Heart right ventricle (tissue), 16 donors: ENCODE data around the gene DENND1A. TPM values are rescaled to one million over a fixed set of nuclear protein-coding genes. Genes with fewer than 3 reads are reported as not detected.

Source experiments
- ATAC-seq, 8 donors: fragments of 200-7000 bp; cut with Tn5 transposase; one replicate each; pipeline ENCODE4 v1.9.1; 2020; ENCODE audit warnings: mild to moderate bottlenecking in 8 of 8, moderate library complexity in 8 of 8, moderate number of reproducible peaks in 1 of 8
- DNase-seq, 2 donors: peaks; one replicate each; pipeline ENCODE4 v3.0.0-alpha.2; 2020
- H3K27ac ChIP-seq, 10 donors: fragments of 200-600 bp; sonication (generic) in 2 of 10; one replicate each; pipeline versions ENCODE4 v1.5.0 to v1.8.0; 2020 to 2022; ENCODE audit warnings: mild to moderate bottlenecking in 3 of 10
- H3K27me3 ChIP-seq, 7 donors: fragments of 200-600 bp; one replicate each; pipeline ENCODE4 v1.8.0; 2021 to 2022; ENCODE audit warnings: mild to moderate bottlenecking in 2 of 7
- H3K36me3 ChIP-seq, 9 donors: fragments of 200-600 bp; sonication (generic) in 1 of 9; one replicate each; pipeline versions ENCODE4 v1.5.0 to v1.8.0; 2020 to 2022; ENCODE audit warnings: mild to moderate bottlenecking in 2 of 9
- H3K4me1 ChIP-seq, 9 donors: fragments of 200-600 bp; sonication (generic) in 1 of 9; one replicate each; pipeline versions ENCODE4 v1.5.0 to v1.8.0; 2020 to 2022; ENCODE audit warnings: mild to moderate bottlenecking in 4 of 9
- H3K4me3 ChIP-seq, 10 donors: fragments of 200-600 bp; sonication (generic) in 2 of 10; one replicate each; pipeline versions ENCODE4 v1.5.0 to v1.8.0; 2020 to 2022; ENCODE audit warnings: mild to moderate bottlenecking in 7 of 10, moderate library complexity in 2 of 10
- H3K9me3 ChIP-seq, 11 donors: fragments of 200-600 bp in 10 of 11; sonication (generic) in 2 of 11; one replicate each; pipeline versions ENCODE4 v1.5.0 to v1.8.0; 2013 to 2022; ENCODE audit warnings: mild to moderate bottlenecking in 2 of 11, control low read depth in 1 of 11, moderate library complexity in 1 of 11
- CTCF ChIP-seq, 9 donors: fragments of 200-600 bp; sonication (generic) in 2 of 9; IDR thresholded peaks; one replicate each; pipeline versions ENCODE4 v1.5.0 to v1.8.0; 2021 to 2022; ENCODE audit warnings: antibody characterized with exemption in 9 of 9, mild to moderate bottlenecking in 5 of 9, moderate library complexity in 1 of 9
- WGBS, 2 donors: extraction: QIAGEN DNeasy Blood & Tissue Kit; methylation state at CpG; one replicate each; pipeline ENCODE4 v1.1.7; 2013; ENCODE audit warnings: inconsistent platforms in 1 of 2; 5-methylcytosine and 5-hydroxymethylcytosine counted together
- intact Hi-C, 10 donors: fragments of 100-400 bp; cut with DNase I; formaldehyde crosslinking; loops; one replicate each; pipeline versions ENCODE4 v1.11.1 to v1.14.2; 2022
- polyA plus RNA-seq, 2 donors: library from polyadenylated mRNA; stranded (reverse); fragments of 200-250 nt; gene quantifications; one replicate each; pipeline ENCODE4 v1.2.3, GENCODE V29; 2013
- total RNA-seq, 10 donors: library from RNA; stranded (reverse); fragmentation: NEBNext Ultra II Directional in 3 of 10; extraction: Animal tissue kit (Norgen Biotek cat#: 25700) in 3 of 10; gene quantifications; one replicate each; pipeline versions ENCODE4 v1.2.1 to v1.2.4, GENCODE V29; 2021 to 2023
- donor health status: Arrhythmogenic right ventricular cardiomyopathy.
- donor health status: ischemic (EF 13 %, LVEDD 7.1; RV severe dilation, severe dysfunction).
- donor health status: healthy with polysubstance abuse.
- donor health status: DM: no; HTN: yes; CAD: no.
- donor health status: DM: no; HTN: no; CAD: no.
- donor health status: ischemic (EF 25% LVEDD 6.9; RV normal size, moderate dysfunction).
- donor health status: ischemic (EF 25% LVEDD 5.7; RV mildly dilated, moderate dysfunction).
- donor health status: healthy.
- donor health status: DM: yes; HTN: yes; CAD: no.
- donor health status: Ischemic cardiomyopathy.
- donor health status: ischemic (EF 35%, LVEDD 5.7; RV mildly dilated, moderate dysfunction).
- donor health status: nonischemic (EF 11% LVEDD 7.7; RV severe dilation, severe dysfunction).
- donor health status: DM: yes; HTN: yes; CAD: no.
- donor health status: PGD.
- donor health status: ischemic (EF 29% LVEDD 5.4; RV normal size, mild dysfunction).
- donor health status: nonischemic (EF 23%, LVEDD 6.1; RV moderate dilation, normal function).

Gene DENND1A
- total and polyA plus RNA-seq, 12 donors, result 7.3 to 19.6 (median 12.2) TPM

- 46 to 91% methylated on average over 1 of the region's 1 CpG for WGBS, 2 donors
- ATAC-seq (no peak), DNase-seq (no peak)
- H3K4me1 ChIP-seq, result peaks cover 0 to 35% (median 10%) of the 10 kb centered on the region in 9 donors
- no peak overlapping the region for H3K4me3 ChIP-seq
- no peaks in the 10 kb centered on the region for H3K27me3 ChIP-seq
- H3K36me3 ChIP-seq, result no peaks in the 10 kb centered on the region
- peak overlapping the region in 2 of 10 donors; percentile 33 to 73 for H3K27ac ChIP-seq
- peaks cover 0 to 13% (median 0%) of the 10 kb centered on the region in 11 donors for H3K9me3 ChIP-seq
- intact Hi-C loops, result no loop called here
- no peak for TF ChIP-seq CTCF (IDR thresholded peaks at IDR 0.05)
Observed at GRCh38 chr9:123835821-123836220, 94.1 kb downstream of the DENND1A start.

GRCh38 chr9:123834889-123835562 lies 94.9 kb downstream of the DENND1A start:
- H3K27ac ChIP-seq, result peak overlapping the region in 4 of 10 donors; percentile 0 to 73 (median 39)
- peak overlapping the region in 5 of 10 donors; percentile 10 to 38 (median 25) for H3K4me3 ChIP-seq
- peak in 1 of 2 donors; percentile 8 for DNase-seq
- no peak for TF ChIP-seq CTCF (IDR thresholded peaks at IDR 0.05)
- WGBS, 2 donors, result 27 to 40% methylated on average over 7 of the region's 7 CpGs
- peaks cover 0 to 21% (median 0%) of the 10 kb centered on the region in 11 donors for H3K9me3 ChIP-seq
- peak in 7 of 8 donors; percentile 58 to 83 (median 69) for ATAC-seq
- no peaks in the 10 kb centered on the region for H3K27me3 ChIP-seq
- intact Hi-C loops, result no loop called here
- H3K36me3 ChIP-seq, result no peaks in the 10 kb centered on the region
- peaks cover 0 to 35% (median 10%) of the 10 kb centered on the region in 9 donors for H3K4me1 ChIP-seq

- TF ChIP-seq CTCF (IDR thresholded peaks at IDR 0.05), result no peak
- Histone ChIP-seq H3K9me3 (peaks cover 0 to 28% (median 4%) of the 10 kb centered on the region in 11 donors), H3K36me3 (no peaks in the 10 kb centered on the region), H3K27me3 (no peaks in the 10 kb centered on the region), H3K4me3 (peak overlapping the region in 5 of 10 donors; percentile 10 to 38 (median 25)), H3K4me1 (peaks cover 0 to 35% (median 10%) of the 10 kb centered on the region in 9 donors), H3K27ac (peak overlapping the region in 2 of 10 donors; percentile 33 to 73)
- 56 to 61% methylated on average over 7 of the region's 7 CpGs for WGBS, 2 donors
- intact Hi-C loops, result no loop called here
- DNase-seq (no peak), ATAC-seq (peak in 1 of 8 donors; percentile 31)
Observed at GRCh38 chr9:123834218-123834888, 95.6 kb downstream of the DENND1A start.

GRCh38 chr9:123832858-123833650 lies 96.9 kb downstream of the DENND1A start:
- Histone ChIP-seq H3K4me1 (peaks cover 0 to 35% (median 10%) of the 10 kb centered on the region in 9 donors), H3K4me3 (no peak overlapping the region), H3K9me3 (peaks cover 0 to 41% (median 17%) of the 10 kb centered on the region in 11 donors), H3K27me3 (no peaks in the 10 kb centered on the region), H3K27ac (no peak overlapping the region), H3K36me3 (no peaks in the 10 kb centered on the region)
- intact Hi-C loops, result no loop called here
- WGBS, 2 donors, result 87 to 90% methylated on average over 8 of the region's 8 CpGs
- no peak for TF ChIP-seq CTCF (IDR thresholded peaks at IDR 0.05)
- DNase-seq (no peak), ATAC-seq (no peak)
